Osteoblast (primary cell): ENCODE measurements around the gene XRCC1. TPM values are rescaled to one million over a fixed set of nuclear protein-coding genes. Genes with fewer than 3 reads are reported as not detected.
A peak's percentile ranks its signal among the peaks of the same experiment; 100 is the strongest.

Experiments
- DNase-seq: peaks from one replicate; pipeline ENCODE4 v3.0.0; 2011; ENCODE audit warnings: low spot score, mixed read lengths; ENCODE audit not compliant: insufficient read length; ENCODE audit errors: missing footprints
- H2AFZ ChIP-seq: 2 replicates; pipeline ENCODE4 v1.6.0; 2011; ENCODE audit warnings: mild to moderate bottlenecking, low read length
- H3K27ac ChIP-seq: 2 replicates; pipeline ENCODE4 v1.5.1; 2011; ENCODE audit warnings: mild to moderate bottlenecking, low read depth, low read length, moderate library complexity
- H3K27me3 ChIP-seq: 2 replicates; pipeline ENCODE4 v1.6.0; 2012; ENCODE audit warnings: mild to moderate bottlenecking, control low read depth, inconsistent platforms, low read length, moderate library complexity; ENCODE audit not compliant: insufficient read depth
- H3K36me3 ChIP-seq: 2 replicates; pipeline ENCODE4 v1.5.1; 2011; ENCODE audit warnings: mild to moderate bottlenecking, low read length, control low read depth, moderate library complexity; ENCODE audit not compliant: insufficient read depth
- H3K4me1 ChIP-seq: 2 replicates; pipeline ENCODE4 v1.5.1; 2011; ENCODE audit warnings: mild to moderate bottlenecking, low read length, control low read depth, moderate library complexity; ENCODE audit not compliant: insufficient read depth
- H3K4me2 ChIP-seq: 2 replicates; pipeline ENCODE4 v1.6.0; 2011; ENCODE audit warnings: mild to moderate bottlenecking, low read length; ENCODE audit not compliant: insufficient read depth
- H3K4me3 ChIP-seq: fragments of 200-600 bp; sonication (generic); 3 replicates; pipeline ENCODE4 v1.5.1; 2012; ENCODE audit warnings: mild to moderate bottlenecking, low read length, inconsistent platforms; ENCODE audit not compliant: insufficient read depth
- H3K79me2 ChIP-seq: 2 replicates; pipeline ENCODE4 v1.6.0; 2012; ENCODE audit warnings: mild to moderate bottlenecking, low read length, control low read depth, inconsistent platforms; ENCODE audit not compliant: insufficient read depth
- H3K9me3 ChIP-seq: 2 replicates; pipeline ENCODE4 v1.5.1; 2011; ENCODE audit warnings: low read depth, low read length, control low read depth
- H4K20me1 ChIP-seq: 2 replicates; pipeline ENCODE4 v1.6.0; 2012; ENCODE audit warnings: mild to moderate bottlenecking, low read length, control low read depth; ENCODE audit not compliant: insufficient read depth
- total RNA-seq: library from RNA; depleted of rRNA; stranded (reverse); fragments of >200 nt; gene quantifications from 2 replicates; pipeline ENCODE4 v1.2.3, GENCODE V29; 2012
- TF ChIP-seq, protein P1 (sequence below): IDR thresholded peaks from 2 replicates; pipeline ENCODE4 v1.5.1; 2011; ENCODE audit warnings: mild to moderate bottlenecking, low read depth, low read length, moderate library complexity; ENCODE audit errors: extremely low read depth

The XRCC1 gene
- total RNA-seq, 1 donor, result 21.4 TPM

DNA sequence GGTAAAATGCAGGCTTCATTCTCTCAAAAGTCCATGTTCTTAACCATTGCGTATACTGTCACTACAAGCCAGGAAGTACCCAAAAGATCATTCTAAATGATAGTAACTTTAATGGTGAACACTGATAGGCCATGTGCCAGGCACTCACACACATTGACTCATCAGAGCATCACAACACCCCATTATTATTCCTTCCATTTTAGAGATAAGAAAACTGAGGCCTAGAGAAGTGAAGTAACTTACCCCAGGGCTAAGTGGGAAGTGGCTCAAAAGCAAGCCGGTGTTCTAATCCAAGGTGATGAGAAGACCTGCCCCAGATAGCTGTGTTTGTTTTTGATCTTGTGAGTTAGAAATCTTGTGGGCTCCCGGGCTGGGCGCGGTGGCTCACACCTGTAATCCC lies 69.4 kb downstream of the XRCC1 start:
- DNase-seq, result peak; percentile 62
- TF ChIP-seq, protein P1, sequence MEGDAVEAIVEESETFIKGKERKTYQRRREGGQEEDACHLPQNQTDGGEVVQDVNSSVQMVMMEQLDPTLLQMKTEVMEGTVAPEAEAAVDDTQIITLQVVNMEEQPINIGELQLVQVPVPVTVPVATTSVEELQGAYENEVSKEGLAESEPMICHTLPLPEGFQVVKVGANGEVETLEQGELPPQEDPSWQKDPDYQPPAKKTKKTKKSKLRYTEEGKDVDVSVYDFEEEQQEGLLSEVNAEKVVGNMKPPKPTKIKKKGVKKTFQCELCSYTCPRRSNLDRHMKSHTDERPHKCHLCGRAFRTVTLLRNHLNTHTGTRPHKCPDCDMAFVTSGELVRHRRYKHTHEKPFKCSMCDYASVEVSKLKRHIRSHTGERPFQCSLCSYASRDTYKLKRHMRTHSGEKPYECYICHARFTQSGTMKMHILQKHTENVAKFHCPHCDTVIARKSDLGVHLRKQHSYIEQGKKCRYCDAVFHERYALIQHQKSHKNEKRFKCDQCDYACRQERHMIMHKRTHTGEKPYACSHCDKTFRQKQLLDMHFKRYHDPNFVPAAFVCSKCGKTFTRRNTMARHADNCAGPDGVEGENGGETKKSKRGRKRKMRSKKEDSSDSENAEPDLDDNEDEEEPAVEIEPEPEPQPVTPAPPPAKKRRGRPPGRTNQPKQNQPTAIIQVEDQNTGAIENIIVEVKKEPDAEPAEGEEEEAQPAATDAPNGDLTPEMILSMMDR, result no peak
- H3K27ac ChIP-seq, result no peak overlapping the region
- H3K79me2 ChIP-seq, result no peaks in the 10 kb centered on the region
- H4K20me1 ChIP-seq, result no peaks in the 10 kb centered on the region
- no peak overlapping the region for H2AFZ ChIP-seq
- peaks cover 16% of the 10 kb centered on the region for H3K4me1 ChIP-seq
- H3K4me2 ChIP-seq, result no peak overlapping the region
- H3K36me3 ChIP-seq, result peaks cover 21% of the 10 kb centered on the region
- no peak overlapping the region for H3K4me3 ChIP-seq
- H3K9me3 ChIP-seq, result no peaks in the 10 kb centered on the region
- no peaks in the 10 kb centered on the region for H3K27me3 ChIP-seq

DNA sequence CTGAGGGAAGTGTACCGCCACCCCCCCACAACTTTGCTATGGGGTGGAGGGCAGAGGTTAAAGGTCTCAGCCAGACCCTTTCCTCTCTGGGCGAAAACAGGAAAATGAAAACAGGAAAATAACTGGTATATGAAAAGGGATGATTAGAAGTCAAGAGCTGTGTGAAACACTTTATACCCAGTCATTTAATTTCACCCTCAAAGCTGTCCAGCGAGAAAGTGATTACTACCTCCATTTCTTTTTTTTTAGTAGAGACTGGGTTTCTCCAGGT lies 70.2 kb downstream of the XRCC1 start:
- peak overlapping the region; percentile 94 for H3K4me3 ChIP-seq
- H4K20me1 ChIP-seq, result no peaks in the 10 kb centered on the region
- H3K79me2 ChIP-seq, result no peaks in the 10 kb centered on the region
- no peak overlapping the region for H2AFZ ChIP-seq
- DNase-seq, result no peak
- H3K4me1 ChIP-seq, result peaks cover 16% of the 10 kb centered on the region
- H3K27ac ChIP-seq, result no peak overlapping the region
- peak overlapping the region; percentile 96 for H3K4me2 ChIP-seq
- no peaks in the 10 kb centered on the region for H3K27me3 ChIP-seq
- TF ChIP-seq, protein P1, result no peak
- H3K9me3 ChIP-seq, result no peaks in the 10 kb centered on the region
- H3K36me3 ChIP-seq, result peaks cover 16% of the 10 kb centered on the region

DNA sequence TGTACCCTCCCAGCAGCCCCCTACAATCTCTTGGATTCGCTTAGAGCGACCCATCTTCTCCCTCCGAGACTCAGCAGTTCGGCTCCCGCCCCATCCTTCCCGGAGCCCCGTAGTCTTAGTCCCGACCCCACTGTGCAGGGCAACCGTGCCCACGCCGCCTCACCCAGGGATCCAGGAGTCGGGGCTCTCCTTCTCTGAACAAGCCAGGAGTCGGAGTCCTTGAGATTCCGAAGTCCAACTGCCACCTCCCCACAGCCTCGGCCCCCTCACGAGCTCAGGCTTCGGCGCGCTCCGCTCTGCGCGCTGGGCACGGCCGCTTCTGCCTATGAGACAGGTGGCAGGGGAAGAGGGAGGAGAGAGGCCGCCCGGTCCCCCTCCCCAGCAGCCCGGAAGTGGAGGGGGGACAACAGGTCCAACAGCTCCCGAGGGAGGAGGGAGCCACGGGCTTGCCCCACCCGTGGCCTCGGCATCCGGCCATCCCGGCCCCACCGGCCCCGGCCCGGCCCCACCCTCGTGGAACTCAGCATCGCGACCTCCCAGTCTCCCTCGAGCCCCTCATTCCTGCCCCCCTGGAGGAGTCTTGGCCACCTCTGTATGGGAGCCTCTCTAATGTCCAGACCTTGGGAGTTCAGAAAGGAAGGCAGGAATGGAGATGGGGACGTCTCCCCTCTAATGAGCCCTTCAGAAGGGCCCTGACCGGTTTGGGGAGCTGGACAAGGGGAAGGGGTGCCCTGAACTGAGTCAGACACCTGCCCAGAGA lies 70.7 kb downstream of the XRCC1 start, which contains the start of gene PHLDB3:
Gene PHLDB3 (minus strand): TSS at position 321 of the 760 bp plus-strand sequence. CDS start 628 bp downstream, outside the sequence.
- peak within 1 kb of the TSS; percentile 94 for H3K4me3 ChIP-seq
- peak; percentile 87 for DNase-seq
- H3K27me3 ChIP-seq, result no peaks in the 10 kb centered on the region
- peaks cover 16% of the 10 kb centered on the region for H3K4me1 ChIP-seq
- peaks cover 12% of the 10 kb centered on the region for H3K36me3 ChIP-seq
- TF ChIP-seq, protein P1, result no peak
- peak within 1 kb of the TSS; percentile 65 for H3K27ac ChIP-seq
- no peaks in the 10 kb centered on the region for H4K20me1 ChIP-seq
- no peaks in the 10 kb centered on the region for H3K9me3 ChIP-seq
- H2AFZ ChIP-seq, result peak within 1 kb of the TSS; percentile 97
- H3K79me2 ChIP-seq, result no peaks in the 10 kb centered on the region
- H3K4me2 ChIP-seq, result peak within 1 kb of the TSS; percentile 96

DNA sequence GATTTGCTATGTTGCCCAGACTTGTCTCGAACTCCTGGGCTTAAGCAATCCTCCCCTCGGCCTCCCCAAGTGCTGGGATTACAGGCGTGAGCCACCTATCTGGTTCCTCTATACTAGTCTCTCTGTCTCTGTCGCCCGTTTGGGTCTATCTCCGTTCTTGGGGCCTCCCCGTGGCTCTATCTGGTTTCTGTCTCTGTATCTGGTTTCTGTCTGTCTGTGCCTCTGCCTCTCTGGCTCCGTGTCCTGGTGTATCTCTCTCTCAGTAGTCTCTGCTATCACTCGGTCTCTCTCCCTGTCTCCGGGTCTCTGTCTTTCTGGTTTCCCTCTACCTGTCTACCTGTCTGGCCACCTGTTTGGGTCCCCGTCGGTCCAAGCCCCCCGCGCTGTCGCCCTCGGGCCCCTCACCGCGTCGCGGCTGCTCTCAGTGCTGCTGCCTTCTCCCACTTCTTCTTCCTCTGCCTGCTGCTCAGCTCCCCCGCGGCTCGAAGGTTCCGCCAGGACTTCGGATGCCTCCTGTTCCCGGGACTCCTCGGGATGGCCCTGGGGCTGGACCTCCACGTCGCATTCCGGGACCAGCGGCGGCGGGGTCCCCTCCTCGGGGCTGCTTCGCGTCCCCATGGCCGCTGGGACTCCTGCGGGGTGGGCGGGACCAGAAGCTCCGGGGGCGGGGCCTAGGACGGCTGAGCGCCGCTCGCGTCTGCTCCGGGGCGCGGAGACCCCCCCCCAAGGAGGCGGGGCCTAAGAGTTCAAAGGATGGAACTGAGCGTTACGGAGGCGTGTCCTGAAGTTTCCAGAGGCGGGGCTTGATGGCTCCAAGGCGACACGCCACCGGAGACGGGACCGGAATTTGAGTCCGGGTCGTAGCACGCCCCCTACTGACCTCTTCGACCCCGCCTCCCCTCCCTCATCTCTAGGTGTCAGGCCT lies 71.6 kb downstream of the XRCC1 start:
- DNase-seq, result peak; percentile 99
- TF ChIP-seq, protein P1, result no peak
- no peaks in the 10 kb centered on the region for H3K9me3 ChIP-seq

More for the DNA sequence above, 71.6 kb downstream of the XRCC1 start:
- Histone ChIP-seq H3K4me3 (peak overlapping the region; percentile 94), H3K4me1 (peaks cover 16% of the 10 kb centered on the region), H3K4me2 (peak overlapping the region; percentile 96), H2AFZ (peak overlapping the region; percentile 97), H3K36me3 (peaks cover 8% of the 10 kb centered on the region), H3K27ac (peak overlapping the region; percentile 65), H4K20me1 (no peaks in the 10 kb centered on the region), H3K79me2 (no peaks in the 10 kb centered on the region), H3K27me3 (no peaks in the 10 kb centered on the region)
